ENCODE measurements around the gene BRD3. TPM values are rescaled to one million over a fixed set of nuclear protein-coding genes. Genes with fewer than 3 reads are reported as not detected.

The BRD3 gene
- polyA plus RNA-seq, 4 donors, result 37.7 to 52.6 (median 47.2) TPM

DNA sequence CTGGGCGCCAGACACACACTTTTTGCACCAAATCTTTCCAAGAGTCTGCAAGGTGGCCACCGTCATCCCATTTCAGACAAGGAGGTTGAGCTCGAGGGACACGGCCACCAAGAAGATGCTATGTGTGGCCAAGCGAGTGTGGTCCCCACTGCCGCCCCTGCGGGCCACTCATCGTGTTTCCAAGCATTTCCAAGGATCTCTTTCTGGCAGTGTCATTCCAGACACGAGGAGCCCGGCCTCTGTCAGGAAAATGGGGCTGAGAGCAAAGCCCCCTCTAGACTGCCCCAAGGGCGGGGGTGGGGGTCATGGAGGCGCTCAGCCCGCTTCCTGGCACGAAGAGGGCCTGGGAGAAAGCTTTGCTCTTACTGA lies 86.3 kb downstream of the BRD3 start:
- DNase-seq (ENCODE audit: low read depth in 4 of 4, low spot score in 2 of 4), result no peak

DNA sequence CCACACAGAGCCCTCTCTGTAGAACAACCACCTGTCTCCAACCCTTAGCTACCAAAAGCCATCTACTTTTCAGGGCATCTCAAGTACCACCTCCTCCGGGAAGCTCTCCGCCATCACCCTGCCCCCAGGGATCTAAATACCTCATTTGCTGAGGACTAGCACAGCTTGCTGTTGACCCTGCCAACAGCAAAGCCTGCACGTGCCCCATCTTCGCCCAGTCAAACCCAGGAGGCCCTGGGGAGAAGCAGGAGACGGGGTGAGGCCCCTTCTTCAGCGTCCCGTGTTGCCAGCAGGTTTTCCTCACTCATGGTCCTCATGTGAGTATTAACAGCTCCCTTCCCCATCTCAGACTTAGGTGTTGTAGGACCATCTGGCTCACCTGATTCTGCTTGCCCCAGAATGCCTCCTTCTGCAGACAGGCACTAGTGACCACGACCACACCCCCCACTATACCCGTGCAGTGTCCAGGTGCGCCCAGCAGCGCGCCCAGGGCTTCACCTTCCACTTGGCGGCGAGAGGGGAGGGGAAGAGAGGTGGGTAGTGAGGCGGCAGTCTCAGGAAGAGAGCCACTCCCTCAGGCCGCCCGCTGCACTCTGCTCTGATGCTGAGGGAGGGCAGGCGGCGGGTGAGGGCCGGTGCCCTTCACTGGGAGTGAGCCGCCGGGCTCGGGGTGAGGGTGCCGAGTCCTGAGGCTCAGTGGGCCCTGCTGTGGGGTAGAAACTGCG lies 86.8 kb downstream of the BRD3 start:
- no peak for DNase-seq (ENCODE audit: low read depth in 4 of 4, low spot score in 2 of 4)

Other genes with a start within 250 kb of the BRD3 start
- gene VAV2, start 75.7 kb downstream of the BRD3 start, polyA plus RNA-seq (ENCODE audit: insufficient read length in 4 of 4), result 10 to 100 TPM; 32.5 to 48.2 (median 38.4) TPM
- 10 to 100 TPM; 21.6 to 26.1 (median 22.7) TPM for gene BRD3OS, start 42.5 kb downstream of the BRD3 start, polyA plus RNA-seq (ENCODE audit: insufficient read length in 4 of 4)
- 10 to 100 TPM; 35.9 to 42.1 (median 39.2) TPM for gene WDR5, start 68.1 kb upstream of the BRD3 start, polyA plus RNA-seq (ENCODE audit: insufficient read length in 4 of 4)
- gene RNU6ATAC, start 96.5 kb upstream of the BRD3 start, polyA plus RNA-seq (ENCODE audit: insufficient read length in 4 of 4), result 1 to 10 TPM in 1 of 4 donors, not detected in 3; 1.4 TPM

Measured in left renal cortex interstitium (tissue), 4 donors.